Activated CD8-positive, alpha-beta memory T cell treated with anti-CD3 and anti-CD28 coated beads, Interleukin-2, amount 10 ng/mL, durations not matched to agents 7 days and 5 days (primary cell): ENCODE data around the gene PRR23B. TPM values are rescaled to one million over a fixed set of nuclear protein-coding genes. Genes with fewer than 3 reads are reported as not detected.

Source experiments
- total RNA-seq, 2 experiments: library from RNA; stranded (reverse); gene quantifications; one replicate each; pipeline ENCODE4 v1.2.3, GENCODE V29; 2021

The PRR23B gene
- total RNA-seq, 2 experiments from 2014 or later = not detected

Other genes starting within 250 kb of the PRR23B start
- gene PIK3CB, start 186.0 kb downstream of the PRR23B start, total RNA-seq = 1 to 10 TPM; 7.1 to 8.4 TPM
- under 1 TPM in 1 of 2 experiments, not detected in 1; 0.14 TPM for gene FOXL2, start 73.8 kb downstream of the PRR23B start, total RNA-seq
- gene FOXL2NB, start 73.7 kb downstream of the PRR23B start, total RNA-seq = not detected
- not detected for gene PRR23A, start 14.7 kb downstream of the PRR23B start, total RNA-seq
- gene PRR23C, start 24.0 kb upstream of the PRR23B start, total RNA-seq = not detected